Stimulated activated CD8-positive, alpha-beta memory T cell treated with anti-CD3 and anti-CD28 coated beads, Interleukin-15, amount 100 ng/mL, for 1 hour (primary cell): ENCODE data around the gene GMPPB.
"Not testable (repeated sequence)": the region's sequence is repeated elsewhere in the genome, so short reads cannot be mapped to it uniquely, and the experiment has no call there.

Experiments
- DNase-seq: peaks from one replicate; pipeline ENCODE4 v3.0.0-alpha.2; 2020; ENCODE audit warnings: low read depth

The GMPPB gene

GRCh38 chr3:49712631-49713317, 11.0 kb downstream of the GMPPB start:
- DNase-seq = no peak

GRCh38 chr3:49712166-49712565, 11.6 kb downstream of the GMPPB start:
- no peak for DNase-seq

- no peak for DNase-seq
Measured at GRCh38 chr3:49711489-49711888, 12.3 kb downstream of the GMPPB start.

GRCh38 chr3:49709852-49710251, 13.9 kb downstream of the GMPPB start:
- DNase-seq = no peak

GRCh38 chr3:49707113-49707480, 16.7 kb downstream of the GMPPB start:
- no peak for DNase-seq

GRCh38 chr3:49706456-49707112, 17.2 kb downstream of the GMPPB start:
- no peak for DNase-seq

GRCh38 chr3:49705390-49705960, 18.3 kb downstream of the GMPPB start:
- DNase-seq = no peak

GRCh38 chr3:49704629-49705028, 19.1 kb downstream of the GMPPB start:
- DNase-seq = no peak

GRCh38 chr3:49703956-49704355, 19.8 kb downstream of the GMPPB start:
- DNase-seq = no peak

GRCh38 chr3:49703443-49703927, 20.3 kb downstream of the GMPPB start:
- no peak for DNase-seq

GRCh38 chr3:49702672-49703071, 21.1 kb downstream of the GMPPB start:
- DNase-seq = no peak

- DNase-seq = no peak
Measured at GRCh38 chr3:49701388-49702077, 22.2 kb downstream of the GMPPB start.

GRCh38 chr3:49700453-49701128, 23.2 kb downstream of the GMPPB start:
- DNase-seq = no peak

- no peak for DNase-seq
Measured at GRCh38 chr3:49700014-49700413, 23.7 kb downstream of the GMPPB start.

GRCh38 chr3:49699281-49699979, 24.3 kb downstream of the GMPPB start:
- DNase-seq = no peak

GRCh38 chr3:49695350-49696015, 28.3 kb downstream of the GMPPB start:
- DNase-seq = not testable (repeated sequence)

GRCh38 chr3:49694409-49695070, 29.2 kb downstream of the GMPPB start:
- DNase-seq = not testable (repeated sequence)

GRCh38 chr3:49691481-49691880, 32.3 kb downstream of the GMPPB start:
- not testable (repeated sequence) for DNase-seq

- DNase-seq = not testable (repeated sequence)
Measured at GRCh38 chr3:49690856-49691255, 32.9 kb downstream of the GMPPB start.

- DNase-seq = not testable (repeated sequence)
Measured at GRCh38 chr3:49689908-49690624, 33.7 kb downstream of the GMPPB start.
